Activated T-helper 1 cell treated with anti-CD3 and anti-CD28 coated beads, Interleukin-12 subunit alpha, Interleukin-12 subunit beta, Interleukin-2, Interleukin-4 antibody, amounts not matched to agents 30 ng/mL and 10 ng/mL and 1 ng/mL, durations not matched to agents 14 hours and 24 hours and 36 hours (primary cell): ENCODE data around the gene TMEM247. TPM values are rescaled to one million over a fixed set of nuclear protein-coding genes. Genes with fewer than 3 reads are reported as not detected.
"Not testable (repeated sequence)": the region's sequence is repeated elsewhere in the genome, so short reads cannot be mapped to it uniquely, and the experiment has no call there.

Experiments used
- DNase-seq: peaks from one replicate; pipeline ENCODE4 v3.0.0; 2021; ENCODE audit warnings: low spot score
- H3K27ac Mint-ChIP-seq: one replicate; pipeline ENCODE4 v1.8.0; 2021; ENCODE audit warnings: mild to moderate bottlenecking, mixed read lengths
- H3K27me3 Mint-ChIP-seq: one replicate; pipeline ENCODE4 v1.8.0; 2022; ENCODE audit warnings: mild to moderate bottlenecking, moderate library complexity, mixed read lengths; ENCODE audit not compliant: insufficient read depth
- H3K36me3 Mint-ChIP-seq: one replicate; pipeline ENCODE4 v1.8.0; 2021; ENCODE audit warnings: low read depth, mixed read lengths
- H3K4me1 Mint-ChIP-seq: one replicate; pipeline ENCODE4 v1.8.0; 2021; ENCODE audit warnings: low read depth, mixed read lengths
- H3K4me3 Mint-ChIP-seq: one replicate; pipeline ENCODE4 v1.8.0; 2021; ENCODE audit warnings: mild to moderate bottlenecking, moderate library complexity, mixed read lengths
- H3K9me3 Mint-ChIP-seq: one replicate; pipeline ENCODE4 v1.8.0; 2021; ENCODE audit warnings: mixed read lengths
- intact Hi-C: fragments of 100-400 bp; cut with micrococcal nuclease; formaldehyde crosslinking; loops from one replicate; pipeline ENCODE4 v1.15.1; 2024
- total RNA-seq: library from RNA; stranded (reverse); gene quantifications from 2 replicates; pipeline ENCODE4 v1.2.3, GENCODE V29; 2022

TMEM247 gene
- total RNA-seq, 1 donor from 2014 or later: not detected

GRCh38 chr2:46461709-46462171, 17.6 kb upstream of the TMEM247 start:
- peaks cover 9% of the 10 kb centered on the region for H3K4me1 Mint-ChIP-seq
- no peaks in the 10 kb centered on the region for H3K36me3 Mint-ChIP-seq
- H3K27me3 Mint-ChIP-seq: no peaks in the 10 kb centered on the region
- intact Hi-C loops: loop anchor here (1.0 to 2.0 kb wide), 4 partner anchors 95 to 468 kb away; no protein-coding TSS in a partner anchor
- H3K4me3 Mint-ChIP-seq: no peak overlapping the region
- H3K27ac Mint-ChIP-seq: no peak overlapping the region
- no peak for DNase-seq
- H3K9me3 Mint-ChIP-seq: no peaks in the 10 kb centered on the region

DNA sequence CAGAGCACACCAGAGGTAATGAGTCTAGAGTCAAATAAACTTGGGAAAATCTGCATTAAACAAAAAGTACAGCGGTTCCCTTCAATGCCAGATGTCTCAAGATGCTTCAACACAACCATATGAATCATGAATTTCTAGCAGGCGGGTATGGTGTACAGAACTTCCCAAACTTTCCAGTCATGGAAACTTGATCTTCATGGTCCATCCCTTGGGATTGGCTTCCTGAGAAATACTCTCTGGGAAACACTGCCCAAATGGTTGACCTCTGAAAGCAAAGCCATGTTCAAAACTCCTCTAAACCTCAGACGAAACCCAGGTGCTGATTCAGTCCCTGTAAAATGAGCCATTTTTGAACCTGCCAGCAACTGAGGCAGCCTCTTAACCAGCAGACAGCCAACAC, 16.4 kb upstream of the TMEM247 start:
- Mint-ChIP-seq H3K9me3 (no peaks in the 10 kb centered on the region), H3K36me3 (no peaks in the 10 kb centered on the region), H3K4me1 (peaks cover 9% of the 10 kb centered on the region), H3K27me3 (no peaks in the 10 kb centered on the region), H3K4me3 (no peak overlapping the region), H3K27ac (no peak overlapping the region)
- DNase-seq: no peak
- intact Hi-C loops: no loop called here

GRCh38 chr2:46469116-46469515, 10.2 kb upstream of the TMEM247 start:
- peaks cover 16% of the 10 kb centered on the region for H3K27me3 Mint-ChIP-seq
- intact Hi-C loops: no loop called here
- no peaks in the 10 kb centered on the region for H3K36me3 Mint-ChIP-seq
- H3K9me3 Mint-ChIP-seq: no peaks in the 10 kb centered on the region
- H3K4me3 Mint-ChIP-seq: no peak overlapping the region
- no peak for DNase-seq
- H3K4me1 Mint-ChIP-seq: peaks cover 12% of the 10 kb centered on the region
- H3K27ac Mint-ChIP-seq: no peak overlapping the region

- intact Hi-C loops: no loop called here
- Mint-ChIP-seq H3K4me3 (no peak overlapping the region), H3K9me3 (no peaks in the 10 kb centered on the region), H3K4me1 (peaks cover 12% of the 10 kb centered on the region), H3K36me3 (no peaks in the 10 kb centered on the region), H3K27me3 (peaks cover 21% of the 10 kb centered on the region), H3K27ac (no peak overlapping the region)
- DNase-seq: no peak
Measured at GRCh38 chr2:46469700-46470099, 9.7 kb upstream of the TMEM247 start.

- no peak for DNase-seq
- peaks cover 26% of the 10 kb centered on the region for H3K27me3 Mint-ChIP-seq
- peaks cover 12% of the 10 kb centered on the region for H3K4me1 Mint-ChIP-seq
- H3K9me3 Mint-ChIP-seq: no peaks in the 10 kb centered on the region
- H3K36me3 Mint-ChIP-seq: no peaks in the 10 kb centered on the region
- no peak overlapping the region for H3K27ac Mint-ChIP-seq
- intact Hi-C loops: no loop called here
- H3K4me3 Mint-ChIP-seq: no peak overlapping the region
Measured at GRCh38 chr2:46470114-46470628, 9.2 kb upstream of the TMEM247 start.

- no peak overlapping the region for H3K27ac Mint-ChIP-seq
- peaks cover 6% of the 10 kb centered on the region for H3K9me3 Mint-ChIP-seq
- intact Hi-C loops: no loop called here
- peaks cover 12% of the 10 kb centered on the region for H3K4me1 Mint-ChIP-seq
- DNase-seq: no peak
- no peaks in the 10 kb centered on the region for H3K36me3 Mint-ChIP-seq
- peaks cover 30% of the 10 kb centered on the region for H3K27me3 Mint-ChIP-seq
- H3K4me3 Mint-ChIP-seq: no peak overlapping the region
Measured at GRCh38 chr2:46471019-46471583, 8.3 kb upstream of the TMEM247 start.

DNA sequence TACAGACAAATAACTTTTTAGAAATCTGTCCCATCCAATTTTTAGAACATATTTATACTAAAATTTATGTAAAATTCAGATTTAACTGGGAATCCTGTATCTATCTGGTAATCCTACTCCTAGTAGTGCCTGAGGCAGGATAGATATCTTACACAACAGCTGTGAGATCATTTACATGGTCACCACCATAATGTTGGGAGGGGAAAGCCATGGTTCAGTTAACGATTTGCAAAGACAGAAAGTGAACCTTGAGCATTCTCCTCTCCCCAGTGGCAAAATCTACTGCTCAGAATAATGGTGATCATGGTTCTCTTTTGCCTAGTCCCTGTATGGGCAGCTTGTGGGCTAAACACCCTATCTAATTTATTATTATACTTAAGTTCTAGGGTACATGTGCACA, 7.7 kb upstream of the TMEM247 start:
- Mint-ChIP-seq H3K9me3 (peaks cover 6% of the 10 kb centered on the region), H3K36me3 (no peaks in the 10 kb centered on the region), H3K27me3 (peaks cover 33% of the 10 kb centered on the region), H3K4me1 (peaks cover 12% of the 10 kb centered on the region), H3K4me3 (no peak overlapping the region), H3K27ac (no peak overlapping the region)
- no peak for DNase-seq
- intact Hi-C loops: no loop called here

DNA sequence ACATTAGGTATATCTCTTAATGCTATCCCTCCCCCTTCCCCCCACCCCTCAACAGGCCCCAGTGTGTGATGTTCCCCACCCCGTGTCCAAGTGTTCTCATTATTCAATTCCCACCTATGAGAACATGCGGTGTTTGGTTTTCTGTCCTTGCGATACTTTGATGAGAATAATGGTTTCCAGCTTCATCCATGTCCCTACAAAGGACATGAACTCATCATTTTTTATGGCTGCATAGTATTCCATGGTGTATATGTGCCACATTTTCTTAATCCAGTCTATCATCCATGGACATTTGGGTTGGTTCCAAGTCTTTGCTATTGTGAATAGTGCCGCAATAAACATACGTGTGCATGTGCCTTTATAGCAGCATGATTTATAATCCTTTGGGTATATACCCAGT, 7.2 kb upstream of the TMEM247 start:
- H3K4me3 Mint-ChIP-seq, H3K36me3 Mint-ChIP-seq, intact Hi-C loops, H3K27ac Mint-ChIP-seq, DNase-seq, H3K9me3 Mint-ChIP-seq: not testable (repeated sequence)
- Mint-ChIP-seq H3K4me1 (peaks cover 12% of the 10 kb centered on the region), H3K27me3 (peaks cover 33% of the 10 kb centered on the region)

GRCh38 chr2:46477462-46477861, 1.9 kb upstream of the TMEM247 start:
- H3K27ac Mint-ChIP-seq, H3K9me3 Mint-ChIP-seq, H3K4me1 Mint-ChIP-seq: not testable (repeated sequence)

DNA sequence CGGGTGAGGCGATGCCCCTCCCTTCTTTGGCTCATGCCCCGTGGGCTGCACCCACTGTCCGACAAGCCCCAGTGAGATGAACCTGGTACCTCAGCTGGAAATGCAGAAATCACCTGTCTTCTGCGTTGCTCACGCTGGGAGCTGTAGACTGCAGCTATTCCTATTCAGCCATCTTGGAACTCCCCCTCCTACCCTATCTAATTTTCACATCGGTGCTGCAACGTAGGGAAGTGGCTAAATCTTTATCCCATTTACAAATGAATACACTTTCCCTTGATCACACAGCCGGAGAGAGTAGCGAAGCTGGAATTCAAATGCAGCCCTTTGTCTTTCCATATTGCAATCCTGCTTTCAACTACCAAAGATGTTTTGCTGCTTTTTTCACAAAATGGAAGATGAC, 1.4 kb upstream of the TMEM247 start:
- DNase-seq: no peak
- intact Hi-C loops: no loop called here

More at GRCh38 chr2:46477462-46477861, 1.9 kb upstream of the TMEM247 start:
- H3K4me3 Mint-ChIP-seq, H3K36me3 Mint-ChIP-seq, DNase-seq, intact Hi-C loops: not testable (repeated sequence)
- peaks cover 26% of the 10 kb centered on the region for H3K27me3 Mint-ChIP-seq

DNA sequence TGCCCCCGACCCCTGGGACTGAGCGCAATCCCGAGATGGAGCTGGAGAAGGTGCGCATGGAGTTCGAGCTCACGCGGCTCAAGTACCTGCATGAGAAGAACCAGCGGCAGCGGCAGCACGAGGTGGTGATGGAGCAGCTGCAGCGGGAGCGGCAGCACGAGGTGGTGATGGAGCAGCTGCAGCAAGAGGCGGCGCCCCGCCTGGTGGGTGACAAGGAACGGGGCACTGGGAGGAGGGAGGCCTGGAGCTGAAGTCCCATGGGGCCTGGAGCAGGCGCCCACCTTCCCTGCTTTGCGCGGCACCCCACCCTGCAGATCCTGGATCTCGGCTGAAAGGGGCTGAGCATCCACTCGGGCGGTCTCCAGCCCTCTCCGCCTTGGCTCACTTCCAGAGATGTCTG, 1.2 kb downstream of the TMEM247 start:
- Mint-ChIP-seq H3K27ac (no peak overlapping the region), H3K9me3 (peaks cover 6% of the 10 kb centered on the region), H3K36me3 (no peaks in the 10 kb centered on the region), H3K4me3 (no peak overlapping the region), H3K4me1 (no peaks in the 10 kb centered on the region), H3K27me3 (peaks cover 11% of the 10 kb centered on the region)
- DNase-seq: no peak
- intact Hi-C loops: no loop called here

More for the DNA sequence above, 1.4 kb upstream of the TMEM247 start:
- H3K9me3 Mint-ChIP-seq: peaks cover 6% of the 10 kb centered on the region
- H3K4me1 Mint-ChIP-seq: no peaks in the 10 kb centered on the region
- H3K4me3 Mint-ChIP-seq: no peak overlapping the region
- peaks cover 26% of the 10 kb centered on the region for H3K27me3 Mint-ChIP-seq
- no peak overlapping the region for H3K27ac Mint-ChIP-seq
- H3K36me3 Mint-ChIP-seq: no peaks in the 10 kb centered on the region

DNA sequence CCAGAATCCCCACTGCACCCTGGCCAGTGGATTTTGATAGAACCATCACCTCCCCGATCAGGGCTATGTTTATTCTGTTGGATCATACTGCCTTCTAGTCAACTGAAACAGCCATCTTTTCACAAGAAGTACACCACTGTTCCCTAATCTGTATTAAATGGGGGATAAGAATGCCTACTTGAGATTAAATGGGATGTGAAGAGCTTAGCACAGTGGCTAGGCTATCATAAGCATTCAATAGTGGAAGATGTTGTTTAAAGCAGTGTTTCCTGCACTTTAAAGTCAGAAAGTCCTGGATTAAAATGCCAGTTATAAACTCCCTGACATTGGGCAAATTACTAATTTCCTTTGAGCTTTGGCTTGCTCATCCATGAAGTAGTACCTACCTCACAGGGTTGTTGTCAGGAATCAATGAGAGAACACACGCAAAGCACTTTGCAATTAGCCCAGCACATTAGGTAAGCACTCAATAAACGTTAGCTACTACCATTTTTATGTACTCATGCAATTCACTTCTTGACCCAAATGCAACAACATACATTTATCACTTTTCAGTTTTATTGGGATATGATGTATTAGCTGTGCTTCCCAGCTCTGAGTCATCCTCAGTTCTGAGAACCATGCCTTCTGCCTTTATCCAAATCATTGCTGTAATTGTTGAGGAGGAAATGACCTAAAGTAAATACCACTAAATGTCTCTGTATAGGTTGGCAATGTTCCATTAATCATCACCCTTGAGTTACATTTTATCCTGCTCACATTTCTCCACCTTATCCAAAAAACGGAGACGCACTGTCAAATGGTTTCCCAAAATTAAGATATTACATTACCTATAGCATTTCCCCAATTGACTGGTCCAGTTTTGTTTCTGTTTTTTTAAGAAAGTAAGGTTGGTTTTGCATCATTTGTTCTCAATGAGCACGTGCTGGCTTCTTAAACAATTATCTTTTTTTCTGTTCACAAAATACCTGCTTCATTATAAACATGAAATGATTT, 2.1 kb downstream of the TMEM247 start:
- Mint-ChIP-seq H3K36me3 (no peaks in the 10 kb centered on the region), H3K27ac (no peak overlapping the region), H3K9me3 (no peaks in the 10 kb centered on the region), H3K4me3 (no peak overlapping the region), H3K27me3 (peaks cover 7% of the 10 kb centered on the region), H3K4me1 (no peaks in the 10 kb centered on the region)
- intact Hi-C loops: no loop called here
- DNase-seq: no peak

DNA sequence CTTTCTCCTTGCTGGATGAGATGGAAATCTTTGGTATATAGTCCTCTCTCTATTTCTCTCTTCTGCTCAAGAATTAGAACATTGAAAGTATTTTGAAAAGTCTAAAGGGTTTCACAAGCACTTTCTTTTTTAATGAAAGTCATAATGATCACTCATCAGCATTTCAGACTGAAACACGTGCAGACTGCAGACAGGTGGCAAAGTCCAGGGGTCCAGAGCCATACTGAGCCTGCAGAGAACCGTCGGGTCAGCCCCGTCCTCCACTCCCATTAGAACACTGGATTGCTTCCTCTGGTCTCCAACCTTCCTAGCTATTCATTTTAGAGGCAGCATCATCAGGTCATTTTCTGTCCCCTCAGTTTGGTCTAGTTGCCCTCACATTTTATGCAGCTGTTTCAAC, 3.1 kb downstream of the TMEM247 start:
- Mint-ChIP-seq H3K27me3 (peaks cover 7% of the 10 kb centered on the region), H3K36me3 (no peaks in the 10 kb centered on the region), H3K27ac (no peak overlapping the region), H3K4me1 (no peaks in the 10 kb centered on the region), H3K9me3 (no peaks in the 10 kb centered on the region), H3K4me3 (no peak overlapping the region)
- DNase-seq: no peak
- intact Hi-C loops: no loop called here
